GM19455 (cell line): Measurements from ENCODE around the gene NRAS.
"Not testable (repeated sequence)": the region's sequence is repeated elsewhere in the genome, so short reads cannot be mapped to it uniquely, and the experiment has no call there.

Experiments used
- ATAC-seq: cut with Tn5 transposase; IDR thresholded peaks from one replicate; pipeline ENCODE4 v1.9.1; 2021; ENCODE audit not compliant: unreplicated experiment

Gene NRAS

GRCh38 chr1:114716304-114717170 is at the start of gene NRAS:
Gene NRAS, minus strand, starts transcription at chr1:114716771. Its CDS starts 611 bp downstream, at chr1:114716160.
- peak; percentile 93 for ATAC-seq

GRCh38 chr1:114764689-114765088 is 48.1 kb upstream of the NRAS start:
- no peak for ATAC-seq

- no peak for ATAC-seq
Measured at GRCh38 chr1:114758256-114758832, 41.8 kb upstream of the NRAS start.

- ATAC-seq = peak; percentile 73
Measured at GRCh38 chr1:114757455-114758255, 41.1 kb upstream of the NRAS start, which contains the start of gene CSDE1. Gene CSDE1, minus strand, starts transcription at chr1:114757984. Its CDS starts 18,094 bp downstream, at chr1:114739890.

- ATAC-seq = no peak
Measured at GRCh38 chr1:114756949-114757454, 40.4 kb upstream of the NRAS start.

- ATAC-seq = peak; percentile 41
Measured at GRCh38 chr1:114756009-114756892, 39.7 kb upstream of the NRAS start.

GRCh38 chr1:114755006-114755931 is 38.7 kb upstream of the NRAS start:
- ATAC-seq = no peak

GRCh38 chr1:114753702-114754101 is 37.1 kb upstream of the NRAS start:
- not testable (repeated sequence) for ATAC-seq

- no peak for ATAC-seq
Measured at GRCh38 chr1:114753143-114753542, 36.6 kb upstream of the NRAS start.

GRCh38 chr1:114750780-114751179 is 34.2 kb upstream of the NRAS start:
- ATAC-seq = no peak

GRCh38 chr1:114749835-114750234 is 33.3 kb upstream of the NRAS start:
- ATAC-seq = no peak

- ATAC-seq = no peak
Measured at GRCh38 chr1:114746450-114747121, 30.0 kb upstream of the NRAS start.

- no peak for ATAC-seq
Measured at GRCh38 chr1:114745291-114745690, 28.7 kb upstream of the NRAS start.

GRCh38 chr1:114741963-114742746 is 25.6 kb upstream of the NRAS start:
- no peak for ATAC-seq

GRCh38 chr1:114740331-114740730 is 23.8 kb upstream of the NRAS start:
- ATAC-seq = no peak

GRCh38 chr1:114737314-114737849 is 20.8 kb upstream of the NRAS start:
- ATAC-seq = no peak

- ATAC-seq = no peak
Measured at GRCh38 chr1:114735479-114735878, 18.9 kb upstream of the NRAS start.

- ATAC-seq = no peak
Measured at GRCh38 chr1:114729782-114730181, 13.2 kb upstream of the NRAS start.
